ENCODE measurements around the gene HSPA1L.
"Not testable (repeated sequence)": the region's sequence is repeated elsewhere in the genome, so short reads cannot be mapped to it uniquely, and the experiment has no call there.

HSPA1L gene

DNA sequence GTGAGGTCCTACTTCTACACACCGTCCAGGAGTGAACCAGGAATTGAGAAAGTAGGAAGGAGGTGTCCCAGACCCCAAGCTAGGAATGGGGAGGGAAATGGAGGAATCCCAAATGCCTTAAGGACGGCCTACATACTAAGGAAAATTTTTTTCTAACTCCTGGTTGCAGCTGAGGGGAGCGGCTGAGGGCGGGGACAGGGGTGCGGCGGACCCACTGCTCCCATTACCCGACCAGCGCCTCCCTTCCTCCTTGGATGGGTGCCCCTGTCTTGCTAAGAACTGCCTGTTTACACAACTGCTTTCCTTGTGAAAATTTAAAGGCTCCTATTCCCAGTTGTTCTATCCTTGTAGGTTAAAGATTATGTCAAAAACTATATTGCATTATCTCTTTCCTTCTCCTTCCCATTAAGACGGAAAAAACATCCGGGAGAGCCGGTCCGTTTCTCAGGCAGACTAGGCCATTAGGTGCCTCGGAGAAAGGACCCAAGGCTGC, 11.8 kb upstream of the HSPA1L start:
- Mint-ChIP-seq H3K9me3 (no peaks in the 10 kb centered on the region), H3K4me3 (peak overlapping the region; percentile 89 to 90), H3K27ac (peak overlapping the region; percentile 97), H3K4me1 (peaks cover 55% of the 10 kb centered on the region), H3K27me3 (no peaks in the 10 kb centered on the region)
- ATAC-seq (peak; percentile 21), DNase-seq (no peak)

GRCh38 chr6:31825553-31825952, 10.5 kb upstream of the HSPA1L start:
- Mint-ChIP-seq H3K27ac (peak overlapping the region in 1 of 2 donors; percentile 86), H3K4me1 (peaks cover 59% of the 10 kb centered on the region), H3K4me3 (peak overlapping the region in 1 of 2 donors; percentile 89), H3K27me3 (no peaks in the 10 kb centered on the region), H3K9me3 (no peaks in the 10 kb centered on the region)
- no peak for ATAC-seq
- no peak for DNase-seq

- not testable (repeated sequence) for H3K27ac Mint-ChIP-seq, H3K9me3 Mint-ChIP-seq, H3K27me3 Mint-ChIP-seq, ATAC-seq, H3K4me3 Mint-ChIP-seq, DNase-seq
- peaks cover 66% of the 10 kb centered on the region for H3K4me1 Mint-ChIP-seq
Observed at GRCh38 chr6:31823592-31824196, 8.6 kb upstream of the HSPA1L start.

- DNase-seq (peak; percentile 50 to 69), ATAC-seq (peak; percentile 51)
- H3K9me3 Mint-ChIP-seq = no peaks in the 10 kb centered on the region
- H3K4me1 Mint-ChIP-seq = peaks cover 78% of the 10 kb centered on the region
- peak overlapping the region; percentile 93 to 96 for H3K4me3 Mint-ChIP-seq
- H3K27me3 Mint-ChIP-seq = no peaks in the 10 kb centered on the region
- H3K27ac Mint-ChIP-seq = peak overlapping the region; percentile 98 to 99
Observed at GRCh38 chr6:31822036-31822821, 7.1 kb upstream of the HSPA1L start.

DNA sequence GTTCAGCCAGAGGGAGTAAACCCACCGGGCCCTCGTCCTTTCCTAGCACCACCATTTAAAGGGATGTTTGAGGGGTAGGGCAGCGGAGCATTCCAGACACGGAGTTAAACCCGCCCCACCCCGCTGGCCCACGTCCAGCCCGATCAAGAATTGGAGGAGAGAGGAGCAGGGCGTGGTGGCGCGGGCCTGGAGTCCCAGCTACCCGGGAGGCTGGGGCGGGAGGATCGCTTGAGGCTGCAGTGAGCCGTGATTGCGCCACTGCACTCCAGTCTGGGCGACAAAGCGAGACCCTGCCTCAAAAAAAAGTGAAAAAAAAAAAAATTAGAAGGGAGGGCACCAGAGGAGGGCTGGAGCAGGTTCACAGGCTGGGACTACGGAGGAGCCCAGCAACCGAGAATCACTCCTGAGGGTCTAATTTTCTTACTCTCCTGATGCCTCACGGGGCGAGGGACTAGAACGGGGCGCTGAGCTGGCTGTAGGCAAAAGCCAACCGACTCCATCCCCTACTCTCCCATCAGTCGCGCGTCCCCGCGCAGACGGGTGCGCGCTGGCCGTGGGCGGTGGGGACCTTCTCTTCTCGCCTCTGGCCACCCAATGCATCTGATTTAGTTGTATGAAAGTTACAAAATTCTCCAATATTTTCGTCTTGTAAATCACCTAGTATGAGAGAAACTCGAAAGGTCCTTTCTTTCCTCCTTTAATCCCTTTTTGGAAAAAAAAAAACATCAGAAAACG, 6.4 kb upstream of the HSPA1L start:
- Mint-ChIP-seq H3K4me3 (peak overlapping the region; percentile 93 to 96), H3K9me3 (no peaks in the 10 kb centered on the region), H3K27ac (peak overlapping the region; percentile 98 to 99), H3K27me3 (no peaks in the 10 kb centered on the region), H3K4me1 (peaks cover 71% of the 10 kb centered on the region)
- ATAC-seq = peak; percentile 65
- peak; percentile 65 to 73 for DNase-seq

DNA sequence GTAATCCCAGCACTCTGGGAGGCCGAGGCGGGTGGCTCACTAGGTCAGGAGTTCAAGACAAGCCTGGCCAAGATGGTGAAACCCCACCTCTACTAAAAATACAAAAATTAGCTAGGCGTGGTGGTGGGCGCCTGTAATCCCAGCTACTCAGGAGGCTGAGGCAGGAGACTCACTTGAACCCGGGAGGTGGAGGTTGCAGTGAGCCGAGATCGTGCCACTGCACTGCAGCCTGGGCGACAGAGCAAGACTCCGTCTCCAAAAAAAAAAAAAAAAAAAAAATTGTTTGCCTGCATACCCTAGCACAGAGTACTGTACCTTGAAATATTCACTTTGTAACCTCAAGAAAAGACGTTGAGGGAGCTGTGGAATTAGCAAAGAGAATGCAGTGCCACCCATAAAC, 5.3 kb upstream of the HSPA1L start:
- H3K27ac Mint-ChIP-seq, DNase-seq, H3K27me3 Mint-ChIP-seq, ATAC-seq, H3K9me3 Mint-ChIP-seq: not testable (repeated sequence)
- H3K4me1 Mint-ChIP-seq = peaks cover 60% of the 10 kb centered on the region
- peak overlapping the region; percentile 93 to 96 for H3K4me3 Mint-ChIP-seq

- H3K9me3 Mint-ChIP-seq = no peaks in the 10 kb centered on the region
- H3K4me3 Mint-ChIP-seq = peak overlapping the region in 1 of 2 donors; percentile 9
- no peaks in the 10 kb centered on the region for H3K27me3 Mint-ChIP-seq
- ATAC-seq = no peak
- H3K27ac Mint-ChIP-seq = no peak overlapping the region
- no peak for DNase-seq
- H3K4me1 Mint-ChIP-seq = peaks cover 57% of the 10 kb centered on the region
Observed at GRCh38 chr6:31819871-31820299, 4.8 kb upstream of the HSPA1L start.

DNA sequence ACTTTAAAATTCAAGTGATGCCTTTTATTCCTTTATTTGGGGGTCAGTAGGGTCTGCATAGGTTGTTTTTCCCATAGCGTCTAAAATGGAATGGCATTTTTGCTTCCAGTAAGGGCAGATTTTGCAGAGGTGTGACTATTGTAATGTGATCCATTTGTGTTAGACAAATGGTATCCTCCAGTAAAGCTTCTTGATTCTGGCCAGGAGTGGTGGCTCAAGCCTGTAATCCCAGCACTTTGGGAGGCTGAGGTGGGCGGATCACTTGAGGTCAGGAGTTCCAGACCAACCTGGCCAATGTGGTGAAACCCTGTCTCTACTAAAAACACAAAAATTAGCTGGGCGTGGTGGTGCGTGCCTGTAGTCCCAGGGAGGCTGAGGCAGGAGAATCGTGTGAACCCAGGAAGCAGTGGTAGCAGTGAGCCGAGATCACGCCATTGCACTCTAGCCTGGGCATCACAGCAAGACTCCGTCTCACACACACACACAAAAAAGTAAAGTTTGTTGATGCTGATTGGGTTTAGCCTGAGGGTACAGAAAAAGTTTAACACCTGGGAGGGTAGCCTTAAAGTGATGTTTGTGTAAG, 2.9 kb upstream of the HSPA1L start:
- ATAC-seq, DNase-seq, H3K27me3 Mint-ChIP-seq, H3K9me3 Mint-ChIP-seq: not testable (repeated sequence)
- Mint-ChIP-seq H3K4me3 (peak overlapping the region; percentile 85 to 91), H3K4me1 (peaks cover 59% of the 10 kb centered on the region), H3K27ac (peak overlapping the region; percentile 89 to 91)

- DNase-seq = peak in 1 of 2 donors; percentile 34
- H3K27me3 Mint-ChIP-seq, H3K9me3 Mint-ChIP-seq: not testable (repeated sequence)
- peak overlapping the region; percentile 89 to 91 for H3K27ac Mint-ChIP-seq
- peak overlapping the region; percentile 85 to 91 for H3K4me3 Mint-ChIP-seq
- H3K4me1 Mint-ChIP-seq = peaks cover 59% of the 10 kb centered on the region
- peak; percentile 54 for ATAC-seq
Observed at GRCh38 chr6:31817133-31817928, 2.2 kb upstream of the HSPA1L start.

DNA sequence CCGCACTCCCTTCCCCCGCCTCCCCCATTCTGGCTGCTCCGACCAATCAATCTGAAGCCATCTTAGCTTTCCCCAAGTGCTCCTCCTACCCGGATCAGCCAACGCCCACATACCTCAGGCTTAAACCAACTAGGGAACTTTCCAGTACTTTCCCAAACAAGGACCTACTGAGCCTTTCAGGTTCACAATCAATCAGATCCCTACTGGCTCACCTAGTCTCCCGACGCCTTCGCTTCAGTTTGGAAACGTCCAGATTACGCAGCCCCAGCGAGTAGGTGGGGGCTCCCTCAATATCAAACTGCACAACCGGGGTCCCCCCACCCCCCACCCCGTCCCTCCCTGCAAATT, 432 bp downstream of the HSPA1L start:
- Mint-ChIP-seq H3K27me3 (no peaks in the 10 kb centered on the region), H3K4me1 (peaks cover 43% of the 10 kb centered on the region), H3K4me3 (peak overlapping the region; percentile 96 to 98), H3K27ac (peak overlapping the region; percentile 71 to 95), H3K9me3 (no peaks in the 10 kb centered on the region)
- ATAC-seq (peak; percentile 46), DNase-seq (peak in 1 of 2 donors; percentile 62)

DNA sequence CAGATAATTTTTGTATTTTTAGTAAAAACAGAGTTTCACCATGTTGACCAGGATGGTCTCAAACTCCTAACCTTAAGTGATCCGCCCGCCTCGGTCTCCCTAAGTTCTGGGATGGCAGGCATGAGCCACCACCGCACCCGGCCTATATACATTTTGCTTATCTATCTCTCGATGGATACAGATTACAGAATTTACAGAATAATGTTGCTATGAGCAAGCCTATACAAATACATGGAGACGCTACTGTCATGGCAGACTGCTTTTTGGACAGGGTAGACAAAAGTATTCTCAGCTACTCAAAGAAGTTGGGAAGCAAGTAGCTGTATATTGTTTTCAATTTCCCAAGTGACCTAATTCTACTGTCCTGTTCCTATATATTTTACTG, 1.6 kb downstream of the HSPA1L start:
- no peak for DNase-seq
- Mint-ChIP-seq H3K4me1 (peaks cover 37% of the 10 kb centered on the region), H3K27me3 (no peaks in the 10 kb centered on the region), H3K9me3 (no peaks in the 10 kb centered on the region), H3K27ac (peak overlapping the region in 1 of 2 donors; percentile 93), H3K4me3 (peak overlapping the region in 1 of 2 donors; percentile 96)
- ATAC-seq = no peak

DNA sequence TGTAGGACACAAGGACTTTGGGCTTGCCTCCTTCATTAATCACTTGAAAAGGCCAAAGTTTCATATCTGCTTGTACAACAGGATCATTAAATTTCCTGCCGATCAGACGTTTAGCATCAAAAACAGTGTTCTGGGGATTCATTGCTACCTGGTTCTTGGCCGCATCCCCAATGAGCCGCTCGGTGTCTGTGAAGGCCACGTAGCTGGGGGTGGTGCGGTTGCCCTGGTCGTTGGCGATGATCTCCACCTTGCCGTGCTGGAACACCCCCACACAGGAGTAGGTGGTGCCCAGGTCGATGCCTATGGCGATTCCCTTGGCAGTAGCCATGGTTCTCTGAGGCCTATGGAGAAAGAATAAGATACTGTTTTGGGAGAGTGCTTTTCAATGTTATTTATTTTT, 3.4 kb downstream of the HSPA1L start:
- Mint-ChIP-seq H3K27me3 (no peaks in the 10 kb centered on the region), H3K4me1 (peaks cover 31% of the 10 kb centered on the region), H3K4me3 (no peak overlapping the region), H3K27ac (no peak overlapping the region), H3K9me3 (no peaks in the 10 kb centered on the region)
- ATAC-seq = no peak
- no peak for DNase-seq

DNA sequence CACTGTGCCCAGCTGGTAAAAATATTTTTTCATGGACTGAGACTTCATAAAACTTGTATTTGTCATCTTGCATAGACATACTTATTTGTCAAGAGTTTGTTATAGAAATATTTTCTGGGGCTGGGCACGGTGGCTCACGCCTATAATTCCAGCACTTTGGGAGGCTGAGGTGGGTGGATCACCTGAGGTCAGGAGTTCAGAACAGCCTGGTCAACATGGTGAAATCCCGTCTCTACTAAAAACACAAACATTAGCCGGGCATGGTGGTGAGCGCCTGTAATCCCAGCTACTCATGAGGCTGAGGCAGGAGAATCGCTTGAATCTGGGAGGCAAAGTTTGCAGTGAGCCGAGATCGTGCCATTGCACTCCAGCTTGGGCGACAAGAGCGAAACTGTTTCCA, 6.5 kb downstream of the HSPA1L start:
- H3K4me1 Mint-ChIP-seq = peaks cover 35% of the 10 kb centered on the region
- H3K27ac Mint-ChIP-seq, H3K9me3 Mint-ChIP-seq, DNase-seq, H3K4me3 Mint-ChIP-seq, ATAC-seq, H3K27me3 Mint-ChIP-seq: not testable (repeated sequence)

GRCh38 chr6:31806470-31807272, 8.4 kb downstream of the HSPA1L start, which contains the start of gene LSM2:
TSS of gene LSM2 (minus strand) at chr6:31806966. CDS start at chr6:31806757, 209 bp downstream.
- peak; percentile 97 to 98 for DNase-seq
- peak within 1 kb of the TSS; percentile 91 to 99 for H3K27ac Mint-ChIP-seq
- no peaks in the 10 kb centered on the region for H3K27me3 Mint-ChIP-seq
- no peaks in the 10 kb centered on the region for H3K9me3 Mint-ChIP-seq
- ATAC-seq = peak; percentile 98
- peaks cover 28% of the 10 kb centered on the region for H3K4me1 Mint-ChIP-seq
- peak within 1 kb of the TSS; percentile 98 to 99 for H3K4me3 Mint-ChIP-seq

Data from stimulated activated naive CD8-positive, alpha-beta T cell treated with anti-CD3 and anti-CD28 coated beads, Interleukin-15, amount 100 ng/mL, for 72 hours (primary cell).